Measurements from ENCODE around the gene HPD. TPM values are rescaled to one million over a fixed set of nuclear protein-coding genes. Genes with fewer than 3 reads are reported as not detected.
A peak's percentile ranks its signal among the peaks of the same experiment; 100 is the strongest.
"Not testable (repeated sequence)": the region's sequence is repeated elsewhere in the genome, so short reads cannot be mapped to it uniquely, and the experiment has no call there.

Gene HPD
- total RNA-seq: not detected

DNA sequence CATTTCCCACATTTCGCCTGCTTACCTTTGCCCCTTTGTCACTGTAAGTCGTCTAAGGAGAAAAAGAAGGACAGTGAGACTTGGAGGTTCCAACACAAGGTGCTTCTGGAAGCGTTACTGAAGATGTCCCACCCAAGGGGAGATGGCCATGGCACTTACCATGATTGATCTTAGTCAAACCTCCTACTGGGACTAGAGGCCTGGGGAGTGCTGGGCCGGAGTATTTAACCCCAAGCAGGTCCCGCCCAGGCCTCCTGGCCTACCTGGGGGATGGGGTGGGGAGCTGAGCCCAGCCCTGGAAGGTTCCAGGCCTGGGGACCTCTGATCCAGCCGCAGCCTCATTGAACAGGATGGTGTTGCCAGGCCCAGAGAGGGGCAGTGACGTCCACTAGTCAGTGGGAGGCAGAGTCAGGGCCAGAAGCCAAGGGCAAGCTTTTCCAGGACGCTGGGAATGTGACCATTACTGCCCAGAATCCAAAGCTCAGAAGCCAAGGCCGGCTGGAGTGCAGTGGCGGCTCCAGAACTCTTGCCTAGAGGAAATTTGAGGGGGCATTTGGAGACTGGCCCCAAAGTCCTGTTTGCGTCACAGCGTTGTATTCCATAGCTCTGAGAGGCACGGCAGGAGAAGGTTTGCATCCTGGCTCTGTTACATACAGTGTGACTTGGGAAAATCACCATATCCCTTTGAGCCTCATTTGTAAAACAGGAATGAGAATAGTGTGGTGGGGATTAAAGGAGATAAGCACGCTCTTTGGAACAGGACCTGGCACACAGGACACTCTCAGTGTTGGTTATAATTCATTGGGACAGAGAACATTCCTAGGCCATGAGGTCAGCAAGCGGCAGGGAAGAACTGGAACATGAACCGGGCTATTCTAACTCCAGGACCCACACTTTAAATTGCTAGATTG is at the start of gene HPD:
TSS of gene HPD (minus strand) at position 198 of the 911 bp plus-strand sequence. CDS start at position 162, 36 bp downstream.
- H3K36me3 Mint-ChIP-seq (ENCODE audit: insufficient read depth in 2 of 2): no peaks in the 10 kb centered on the region
- H3K27me3 Mint-ChIP-seq (ENCODE audit: low read depth): no peaks in the 10 kb centered on the region
- H3K4me1 Mint-ChIP-seq (ENCODE audit: low read depth): no peaks in the 10 kb centered on the region
- H3K27ac Mint-ChIP-seq: no peak within 1 kb of the TSS
- ATAC-seq (replicated peaks in 1 of 2) (no peak), DNase-seq (no peak)
- H3K9me3 Mint-ChIP-seq: no peaks in the 10 kb centered on the region
- H3K4me3 Mint-ChIP-seq: no peak within 1 kb of the TSS

- Mint-ChIP-seq H3K27ac (no peak overlapping the region), H3K4me1 (ENCODE audit: low read depth) (peaks cover 8% of the 10 kb centered on the region), H3K36me3 (ENCODE audit: insufficient read depth in 2 of 2) (peaks cover 6 to 38% of the 10 kb centered on the region in 2 donors), H3K4me3 (no peak overlapping the region), H3K27me3 (ENCODE audit: low read depth) (no peaks in the 10 kb centered on the region), H3K9me3 (no peaks in the 10 kb centered on the region)
- DNase-seq (no peak), ATAC-seq (replicated peaks in 1 of 2) (no peak)
Observed at GRCh38 chr12:121905746-121906145, 47.1 kb upstream of the HPD start.

DNA sequence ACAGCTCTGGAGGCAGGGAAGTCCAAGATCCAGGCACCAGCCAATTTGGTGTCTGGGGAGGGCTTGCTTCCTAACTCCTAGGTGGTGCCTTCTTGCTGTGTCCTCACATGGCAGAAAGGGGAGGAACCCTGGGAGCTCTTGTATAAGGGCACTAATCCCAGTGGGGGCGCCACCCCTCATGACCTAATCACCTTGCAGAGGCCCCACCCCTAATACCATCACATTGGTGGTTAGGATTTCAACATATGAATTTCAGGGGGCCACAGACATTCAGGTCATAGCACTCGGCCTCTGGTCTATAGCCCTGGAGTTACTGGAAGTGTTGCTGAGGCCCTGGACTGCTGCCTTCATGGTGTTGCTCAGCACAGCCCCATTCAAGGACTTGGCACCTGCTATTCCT is 44.5 kb upstream of the HPD start:
- DNase-seq (no peak), ATAC-seq (replicated peaks in 1 of 2) (no peak)
- Mint-ChIP-seq H3K27ac (no peak overlapping the region), H3K27me3 (ENCODE audit: low read depth) (no peaks in the 10 kb centered on the region), H3K9me3 (no peaks in the 10 kb centered on the region), H3K36me3 (ENCODE audit: insufficient read depth in 2 of 2) (peaks cover 2 to 33% of the 10 kb centered on the region in 2 donors), H3K4me3 (no peak overlapping the region), H3K4me1 (ENCODE audit: low read depth) (peaks cover 1% of the 10 kb centered on the region)

- Mint-ChIP-seq H3K9me3 (no peaks in the 10 kb centered on the region), H3K27me3 (ENCODE audit: low read depth) (no peaks in the 10 kb centered on the region), H3K36me3 (ENCODE audit: insufficient read depth in 2 of 2) (peaks cover 5 to 35% of the 10 kb centered on the region in 2 donors), H3K27ac (no peak overlapping the region), H3K4me3 (no peak overlapping the region), H3K4me1 (ENCODE audit: low read depth) (peaks cover 6% of the 10 kb centered on the region)
- no peak for ATAC-seq (replicated peaks in 1 of 2)
- no peak for DNase-seq
Observed at GRCh38 chr12:121899590-121899989, 40.9 kb upstream of the HPD start.

DNA sequence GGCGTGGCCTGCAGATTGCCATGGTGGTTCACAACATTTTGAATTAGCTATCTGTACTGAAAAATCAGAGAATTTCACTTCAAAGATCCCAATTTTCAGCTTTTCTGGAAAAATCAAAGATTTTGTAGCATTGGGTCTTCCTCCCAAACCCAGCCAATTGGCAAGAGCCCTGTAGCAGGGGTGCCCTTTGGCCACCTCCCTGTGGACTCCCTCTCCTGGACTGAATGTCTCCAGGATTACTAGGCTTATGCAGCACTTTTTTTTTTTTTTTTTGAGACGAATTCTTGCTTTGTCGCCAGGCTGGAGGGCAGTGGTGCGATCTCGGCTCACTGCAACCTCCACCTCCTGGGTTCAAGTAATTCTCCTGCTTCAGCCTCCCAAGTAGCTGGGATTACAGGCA is 39.6 kb upstream of the HPD start:
- no peaks in the 10 kb centered on the region for H3K9me3 Mint-ChIP-seq
- peaks cover 19% of the 10 kb centered on the region for H3K4me1 Mint-ChIP-seq (ENCODE audit: low read depth)
- H3K27ac Mint-ChIP-seq: no peak overlapping the region
- ATAC-seq (replicated peaks in 1 of 2) (no peak), DNase-seq (no peak)
- no peak overlapping the region for H3K4me3 Mint-ChIP-seq
- no peaks in the 10 kb centered on the region for H3K27me3 Mint-ChIP-seq (ENCODE audit: low read depth)
- peaks cover 7 to 31% of the 10 kb centered on the region in 2 donors for H3K36me3 Mint-ChIP-seq (ENCODE audit: insufficient read depth in 2 of 2)

- H3K27me3 Mint-ChIP-seq (ENCODE audit: low read depth): no peaks in the 10 kb centered on the region
- H3K36me3 Mint-ChIP-seq (ENCODE audit: insufficient read depth in 2 of 2): peaks cover 7 to 15% of the 10 kb centered on the region in 2 donors
- no peaks in the 10 kb centered on the region for H3K9me3 Mint-ChIP-seq
- DNase-seq (no peak), ATAC-seq (replicated peaks in 1 of 2) (peak in 1 of 2 donors; percentile 31)
- H3K4me3 Mint-ChIP-seq: peak overlapping the region; percentile 86 to 93
- peak overlapping the region; percentile 96 for H3K27ac Mint-ChIP-seq
- peaks cover 38% of the 10 kb centered on the region for H3K4me1 Mint-ChIP-seq (ENCODE audit: low read depth)
Observed at GRCh38 chr12:121894633-121895032, 36.0 kb upstream of the HPD start.

DNA sequence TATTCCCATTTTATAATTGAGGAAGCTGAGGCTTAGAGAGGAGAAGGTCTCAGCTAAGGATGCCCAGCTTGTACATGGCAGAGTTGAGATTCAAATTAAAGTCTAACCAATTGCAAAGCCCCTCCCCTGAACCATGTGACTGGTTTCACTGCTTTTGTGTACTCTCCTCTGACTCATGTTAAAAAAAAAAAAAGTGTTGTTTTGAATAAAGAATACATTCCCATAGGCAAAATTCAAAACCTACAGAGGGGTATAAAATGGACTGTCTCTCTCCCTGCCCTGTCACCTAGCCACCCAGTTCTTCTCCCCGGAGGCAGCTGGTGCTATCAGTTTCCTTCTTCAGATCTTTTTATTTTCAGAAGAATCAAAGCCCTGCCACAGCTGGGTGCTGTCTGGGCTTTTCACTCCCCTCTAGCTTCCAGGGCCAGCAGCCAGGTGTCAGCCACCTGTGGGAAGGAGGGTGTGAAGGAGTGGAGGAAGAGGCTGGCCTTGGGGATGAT is 35.4 kb upstream of the HPD start:
- H3K4me1 Mint-ChIP-seq (ENCODE audit: low read depth): peaks cover 44% of the 10 kb centered on the region
- H3K27me3 Mint-ChIP-seq (ENCODE audit: low read depth): no peaks in the 10 kb centered on the region
- peak; percentile 45 to 57 for DNase-seq
- peaks cover 4 to 15% of the 10 kb centered on the region in 2 donors for H3K36me3 Mint-ChIP-seq (ENCODE audit: insufficient read depth in 2 of 2)
- H3K27ac Mint-ChIP-seq: peak overlapping the region; percentile 96
- peak overlapping the region; percentile 86 to 93 for H3K4me3 Mint-ChIP-seq
- peak; percentile 76 to 82 for ATAC-seq (replicated peaks in 1 of 2)
- H3K9me3 Mint-ChIP-seq: no peaks in the 10 kb centered on the region

GRCh38 chr12:121892673-121893561 is 34.3 kb upstream of the HPD start:
- Mint-ChIP-seq H3K27ac (peak overlapping the region; percentile 96), H3K36me3 (ENCODE audit: insufficient read depth in 2 of 2) (peaks cover 4 to 12% of the 10 kb centered on the region in 2 donors), H3K27me3 (ENCODE audit: low read depth) (no peaks in the 10 kb centered on the region)

GRCh38 chr12:121889661-121890060 is 31.0 kb upstream of the HPD start:
- DNase-seq; H3K27me3 Mint-ChIP-seq (ENCODE audit: low read depth); H3K9me3 Mint-ChIP-seq; ATAC-seq (replicated peaks in 1 of 2); H3K36me3 Mint-ChIP-seq (ENCODE audit: insufficient read depth in 2 of 2): not testable (repeated sequence)
- Mint-ChIP-seq H3K4me3 (peak overlapping the region; percentile 94 to 97), H3K27ac (peak overlapping the region; percentile 93), H3K4me1 (ENCODE audit: low read depth) (peaks cover 39% of the 10 kb centered on the region)

More at GRCh38 chr12:121892673-121893561, 34.3 kb upstream of the HPD start:
- peaks cover 44% of the 10 kb centered on the region for H3K4me1 Mint-ChIP-seq (ENCODE audit: low read depth)
- ATAC-seq (replicated peaks in 1 of 2): no peak
- H3K9me3 Mint-ChIP-seq: no peaks in the 10 kb centered on the region
- DNase-seq: peak in 1 of 2 donors; percentile 8
- H3K4me3 Mint-ChIP-seq: peak overlapping the region; percentile 86 to 93

- Mint-ChIP-seq H3K36me3 (ENCODE audit: insufficient read depth in 2 of 2) (peaks cover 0 to 2% of the 10 kb centered on the region in 2 donors), H3K4me3 (peak overlapping the region; percentile 94 to 97), H3K27ac (peak overlapping the region; percentile 93), H3K27me3 (ENCODE audit: low read depth) (no peaks in the 10 kb centered on the region), H3K9me3 (no peaks in the 10 kb centered on the region), H3K4me1 (ENCODE audit: low read depth) (peaks cover 35% of the 10 kb centered on the region)
- no peak for DNase-seq
- no peak for ATAC-seq (replicated peaks in 1 of 2)
Observed at GRCh38 chr12:121889274-121889624, 30.6 kb upstream of the HPD start.

GRCh38 chr12:121888478-121889273 is 30.0 kb upstream of the HPD start, which contains the start of gene PSMD9:
TSS of gene PSMD9 (plus strand) at chr12:121888790. CDS start at chr12:121888857, 67 bp downstream.
- Mint-ChIP-seq H3K36me3 (ENCODE audit: insufficient read depth in 2 of 2) (no peaks in the 10 kb centered on the region), H3K27ac (peak within 1 kb of the TSS; percentile 93), H3K4me1 (ENCODE audit: low read depth) (peaks cover 29% of the 10 kb centered on the region), H3K27me3 (ENCODE audit: low read depth) (no peaks in the 10 kb centered on the region), H3K4me3 (peak within 1 kb of the TSS; percentile 94 to 97), H3K9me3 (no peaks in the 10 kb centered on the region)
- DNase-seq (peak; percentile 99 to 100), ATAC-seq (replicated peaks in 1 of 2) (peak; percentile 94 to 95)

GRCh38 chr12:121888083-121888477 is 29.4 kb upstream of the HPD start:
- Mint-ChIP-seq H3K4me3 (peak overlapping the region; percentile 94 to 97), H3K4me1 (ENCODE audit: low read depth) (peaks cover 23% of the 10 kb centered on the region), H3K27me3 (ENCODE audit: low read depth) (no peaks in the 10 kb centered on the region), H3K27ac (peak overlapping the region; percentile 93), H3K9me3 (no peaks in the 10 kb centered on the region), H3K36me3 (ENCODE audit: insufficient read depth in 2 of 2) (no peaks in the 10 kb centered on the region)
- ATAC-seq (replicated peaks in 1 of 2) (no peak), DNase-seq (no peak)
